GM13976 (cell line): ENCODE data around the gene IL25.

Source experiments
- DNase-seq: peaks from one replicate; pipeline ENCODE4 v3.0.0; 2012; ENCODE audit warnings: low spot score
- in situ Hi-C: fragments of 300-500 bp; cut with MboI; formaldehyde crosslinking; loops from one replicate; pipeline ENCODE4 v1.12.0; 2022; ENCODE audit warnings: low sequenced_read_pairs, mixed read lengths, inconsistent platforms; ENCODE audit not compliant: unreplicated experiment
- TF ChIP-seq, protein P1 (sequence below): IDR thresholded peaks from 2 replicates; pipeline ENCODE4 v1.5.1; 2012; ENCODE audit warnings: borderline replicate concordance, mild to moderate bottlenecking; ENCODE audit not compliant: insufficient read depth; ENCODE audit errors: extremely low read depth, missing control alignments, control extremely low read depth

The IL25 gene

DNA sequence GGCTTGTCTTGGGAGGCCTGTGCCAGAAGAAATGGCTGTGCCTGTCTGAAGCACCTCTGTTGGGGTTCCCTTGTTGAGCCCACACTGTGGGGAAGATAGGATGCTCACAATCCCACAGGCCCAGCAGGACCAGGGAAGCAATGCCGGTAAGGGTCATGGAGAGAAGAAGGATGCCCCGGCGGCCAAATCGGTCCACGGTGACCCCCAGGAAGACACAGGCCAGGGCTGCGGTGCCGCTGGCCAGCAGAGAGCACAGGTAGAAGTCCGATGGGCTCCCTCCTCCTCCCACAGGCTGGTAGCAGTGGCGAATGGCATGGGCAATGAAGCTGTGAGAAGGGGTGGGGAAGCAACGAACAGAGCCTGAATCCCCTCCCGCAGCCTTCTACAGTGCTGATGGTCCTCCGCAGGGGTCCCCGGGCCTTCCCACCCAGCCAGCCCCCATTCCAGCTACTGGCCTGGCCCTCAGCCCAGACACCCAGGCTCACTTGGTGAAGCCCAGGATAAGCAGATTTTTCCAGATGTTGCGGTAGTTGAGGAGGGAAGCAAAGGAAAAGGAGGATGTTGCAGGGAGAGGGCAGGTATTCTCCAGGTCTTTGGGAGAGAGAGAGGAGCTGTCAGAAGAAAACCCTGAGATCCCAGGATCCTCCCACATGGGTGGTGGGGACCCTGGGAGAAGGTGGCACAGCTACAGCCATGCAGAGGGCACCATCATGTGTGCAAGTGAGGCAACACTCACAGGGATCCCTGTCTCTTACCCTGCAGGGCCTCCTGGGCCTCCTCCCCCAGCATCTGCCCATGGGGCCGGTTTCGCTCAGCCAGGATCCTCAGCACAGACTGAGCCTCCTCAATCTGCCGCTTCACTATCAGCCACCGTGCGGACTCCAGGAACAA is 25.0 kb upstream of the IL25 start:
- in situ Hi-C loops = no loop called here
- TF ChIP-seq, protein P1, sequence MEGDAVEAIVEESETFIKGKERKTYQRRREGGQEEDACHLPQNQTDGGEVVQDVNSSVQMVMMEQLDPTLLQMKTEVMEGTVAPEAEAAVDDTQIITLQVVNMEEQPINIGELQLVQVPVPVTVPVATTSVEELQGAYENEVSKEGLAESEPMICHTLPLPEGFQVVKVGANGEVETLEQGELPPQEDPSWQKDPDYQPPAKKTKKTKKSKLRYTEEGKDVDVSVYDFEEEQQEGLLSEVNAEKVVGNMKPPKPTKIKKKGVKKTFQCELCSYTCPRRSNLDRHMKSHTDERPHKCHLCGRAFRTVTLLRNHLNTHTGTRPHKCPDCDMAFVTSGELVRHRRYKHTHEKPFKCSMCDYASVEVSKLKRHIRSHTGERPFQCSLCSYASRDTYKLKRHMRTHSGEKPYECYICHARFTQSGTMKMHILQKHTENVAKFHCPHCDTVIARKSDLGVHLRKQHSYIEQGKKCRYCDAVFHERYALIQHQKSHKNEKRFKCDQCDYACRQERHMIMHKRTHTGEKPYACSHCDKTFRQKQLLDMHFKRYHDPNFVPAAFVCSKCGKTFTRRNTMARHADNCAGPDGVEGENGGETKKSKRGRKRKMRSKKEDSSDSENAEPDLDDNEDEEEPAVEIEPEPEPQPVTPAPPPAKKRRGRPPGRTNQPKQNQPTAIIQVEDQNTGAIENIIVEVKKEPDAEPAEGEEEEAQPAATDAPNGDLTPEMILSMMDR = no peak
- DNase-seq = peak; percentile 21

DNA sequence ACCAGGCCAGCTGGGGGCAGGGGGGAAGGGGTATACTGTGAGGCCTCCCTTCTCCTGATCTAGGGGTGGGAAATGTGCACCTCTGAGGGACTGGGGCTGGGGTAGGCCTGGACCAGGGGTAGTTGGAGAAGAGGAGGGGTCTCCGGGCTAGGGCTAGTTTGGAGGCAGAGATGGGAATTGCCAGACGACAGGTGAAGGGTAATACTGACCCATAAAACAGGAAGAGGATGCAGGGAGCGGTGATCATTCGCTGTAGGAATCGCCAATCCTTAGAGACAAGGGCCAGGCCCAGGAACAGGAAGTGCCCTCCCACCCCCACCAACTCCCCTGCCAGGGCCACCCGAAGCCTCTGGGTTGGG is 24.3 kb upstream of the IL25 start:
- peak; percentile 13 for DNase-seq
- in situ Hi-C loops = no loop called here
- TF ChIP-seq, protein P1 = no peak

DNA sequence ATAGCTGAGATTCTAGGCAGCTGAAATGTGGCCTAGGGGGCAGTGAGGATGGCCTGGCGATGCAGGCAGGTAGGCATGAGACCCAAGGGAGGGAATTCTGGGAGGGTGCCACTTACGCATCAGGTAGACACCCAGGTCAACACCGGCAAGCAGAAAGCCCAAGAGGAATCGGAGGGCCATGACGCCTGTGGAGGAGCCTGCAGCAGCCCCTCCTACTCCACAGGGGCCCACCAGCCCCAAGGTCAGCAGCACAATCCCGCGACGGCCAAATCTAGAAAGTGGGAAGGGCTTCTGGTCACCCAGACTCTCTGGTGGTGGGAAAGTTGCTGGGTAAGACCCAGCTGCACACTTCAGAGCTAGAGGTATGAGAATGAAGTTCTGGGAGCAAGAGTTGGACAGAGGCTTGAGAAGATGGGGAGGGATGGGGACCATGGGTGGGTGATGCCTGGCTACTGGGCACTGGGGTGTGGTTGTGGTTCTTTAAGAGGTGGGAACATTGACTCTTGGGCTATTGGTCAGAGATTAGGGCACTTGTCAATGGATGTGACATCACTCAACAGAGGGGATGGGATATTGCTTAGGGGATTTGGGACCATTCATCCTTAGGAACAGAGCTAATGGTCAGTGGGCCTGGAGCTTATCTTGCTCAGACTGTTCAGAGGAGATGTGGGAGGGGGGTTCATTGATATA is 23.3 kb upstream of the IL25 start:
- TF ChIP-seq, protein P1 = no peak
- in situ Hi-C loops = no loop called here
- peak; percentile 21 for DNase-seq

DNA sequence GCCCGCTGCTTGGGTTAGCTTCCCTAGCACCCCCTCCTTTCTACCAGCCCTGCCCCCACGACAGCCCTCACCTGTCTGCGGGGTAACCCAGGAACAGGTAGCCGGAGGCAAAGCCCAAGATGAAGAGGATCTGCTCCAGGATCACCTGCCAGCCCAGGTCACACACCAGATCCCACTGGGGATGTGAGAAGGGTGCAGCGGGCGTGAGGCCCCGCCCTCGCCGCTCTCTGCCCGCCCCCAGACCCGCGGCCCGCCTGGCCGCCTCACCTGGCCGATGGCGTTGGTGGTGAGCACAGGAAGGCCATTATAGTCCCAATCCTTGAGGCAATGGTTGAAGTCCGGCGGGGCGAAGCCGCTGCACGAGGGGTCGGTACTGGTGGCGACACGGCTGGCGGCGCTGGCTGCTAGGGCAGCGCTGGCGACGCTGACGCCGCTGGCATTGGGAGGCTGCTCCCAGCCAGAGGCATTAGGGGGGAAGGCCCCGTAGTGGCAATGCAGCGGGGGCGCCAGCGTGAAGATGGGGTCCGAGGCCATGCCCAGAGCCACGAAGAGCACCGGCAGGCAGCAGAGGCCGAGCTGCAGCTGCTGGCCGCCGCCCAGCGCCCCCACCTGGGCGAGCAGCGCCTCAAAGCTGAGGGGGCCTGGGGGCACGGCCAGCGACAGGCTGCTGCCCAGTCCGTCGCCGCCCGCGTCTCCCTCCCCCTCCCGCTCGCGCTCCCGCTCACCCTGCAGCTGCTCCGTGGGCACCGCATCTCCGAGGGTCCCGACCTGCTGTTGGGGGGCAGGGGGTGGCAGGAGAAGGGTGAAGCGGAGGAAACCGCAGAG is 20.7 kb upstream of the IL25 start:
- peak; percentile 46 for DNase-seq
- TF ChIP-seq, protein P1 = no peak
- in situ Hi-C loops = no loop called here

DNA sequence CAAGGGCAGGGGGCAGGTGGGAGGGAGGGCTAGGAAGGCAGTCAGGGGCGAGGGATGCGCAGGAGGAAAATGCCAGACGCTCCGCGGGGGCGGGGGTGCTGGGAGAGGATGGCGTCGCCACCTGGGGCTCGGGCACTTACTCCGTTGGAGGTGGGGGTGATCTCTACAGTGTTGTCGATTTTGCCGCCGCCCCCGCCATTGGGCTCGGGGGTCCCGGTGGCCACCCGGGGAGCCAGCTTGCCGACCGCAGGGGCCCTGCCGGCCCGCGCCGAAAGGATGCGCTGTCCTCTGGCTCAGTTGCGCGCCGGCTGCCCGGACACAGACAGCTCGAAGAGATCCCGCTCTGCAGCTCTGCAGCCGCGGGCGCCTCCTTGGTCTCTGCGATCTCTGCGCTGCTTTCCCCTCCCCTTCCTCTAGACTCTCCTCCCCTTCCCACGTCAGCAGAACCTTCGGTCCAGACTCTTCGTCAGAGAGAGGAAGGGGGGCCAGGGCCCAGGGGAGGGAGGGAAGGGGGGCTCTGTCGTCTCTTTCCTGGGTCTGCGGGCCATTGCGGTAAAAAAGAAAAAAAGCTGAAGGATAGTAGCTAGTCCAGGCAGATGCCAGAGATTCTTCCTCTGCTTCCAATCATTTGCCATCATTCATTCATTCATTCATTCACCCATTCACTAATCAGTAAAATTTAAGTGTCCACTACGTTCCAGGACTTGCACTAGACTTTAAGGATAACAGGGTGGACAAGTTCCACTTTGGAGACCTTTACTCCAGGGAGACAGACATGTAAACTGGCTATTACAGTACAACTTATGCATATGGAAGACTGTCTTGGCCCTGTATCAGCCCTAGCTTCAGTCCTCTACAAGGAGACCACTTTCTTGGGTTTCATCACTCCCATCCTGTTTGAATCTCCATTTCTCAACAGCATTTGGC is 19.8 kb upstream of the IL25 start, which contains the start of gene SLC22A17:
Gene SLC22A17, minus strand, starts transcription at position 382 of the 927 bp plus-strand sequence.
- in situ Hi-C loops = no loop called here
- DNase-seq = peak; percentile 61
- TF ChIP-seq, protein P1 = no peak

DNA sequence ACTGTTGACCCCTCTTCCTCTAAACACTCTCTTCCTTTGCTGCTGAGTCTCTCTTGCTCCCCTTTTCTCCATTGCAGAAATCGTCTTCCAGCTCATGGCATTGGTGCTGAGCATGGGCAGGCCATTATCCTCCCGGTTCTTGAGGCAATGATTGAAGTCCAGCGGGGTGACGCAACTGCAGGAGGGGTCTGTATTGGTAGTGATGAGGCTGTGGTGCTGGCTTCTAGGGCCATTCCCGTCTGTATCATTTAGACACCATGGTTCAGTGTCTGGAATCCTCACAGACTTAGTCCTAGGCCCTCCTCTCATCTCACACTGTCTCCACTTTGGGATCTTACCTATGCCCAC is 19.2 kb upstream of the IL25 start:
- DNase-seq = peak; percentile 12
- TF ChIP-seq, protein P1 = no peak
- in situ Hi-C loops = no loop called here
